Ovary (tissue), 3 donors: ENCODE results near the gene PRM1.

Experiments
- CTCF ChIP-seq, 3 donors: fragments of 450-650 bp in 2 of 3; fragments of 200-600 bp in 1 of 3; IDR thresholded peaks; one replicate each; pipeline versions ENCODE4 v1.5.1 to v1.8.0; 2016 to 2022; ENCODE audit warnings: antibody characterized with exemption in 3 of 3, mild to moderate bottlenecking in 1 of 3
- EP300 ChIP-seq: sonication (generic); formaldehyde crosslinking; IDR thresholded peaks from one replicate; pipeline ENCODE4 v1.6.1; 2017; ENCODE audit warnings: antibody characterized with exemption
- POLR2A ChIP-seq: fragments of 450-650 bp; IDR thresholded peaks from one replicate; pipeline ENCODE4 v1.6.1; 2017; ENCODE audit warnings: antibody characterized with exemption, mild to moderate bottlenecking, moderate library complexity
- donor health status: DM: no; HTN: no; CAD: no.

GRCh38 chr16:11315510-11315909, 34.4 kb upstream of the PRM1 start:
- TF ChIP-seq POLR2A = no peak
- TF ChIP-seq CTCF (IDR thresholded peaks at IDR 0.05) = peak in 2 of 3 donors; percentile 15 to 19
- TF ChIP-seq EP300 = no peak
